Neural cell (in vitro differentiated cells): Measurements from ENCODE around the gene PDE4D. TPM values are rescaled to one million over a fixed set of nuclear protein-coding genes. Genes with fewer than 3 reads are reported as not detected.

Source experiments
- H2AFZ ChIP-seq: fragments of 200-600, 300-800 bp; sonication (generic), shearing (Covaris generic); 2 replicates; pipeline ENCODE4 v1.6.0; 2014; ENCODE audit warnings: low read depth, mild to moderate bottlenecking, antibody characterized with exemption, low read length, moderate library complexity
- H3F3A ChIP-seq: fragments of 200-600 bp; shearing (Covaris generic); 2 replicates; pipeline ENCODE4 v1.6.1; 2016; ENCODE audit warnings: mild to moderate bottlenecking, moderate library complexity, mixed read lengths, antibody characterized with exemption, low read length; ENCODE audit not compliant: insufficient read depth, poor library complexity, severe bottlenecking
- H3K27ac ChIP-seq: fragments of 200-600, 300-800 bp; sonication (generic), shearing (Covaris generic); 2 replicates; pipeline ENCODE4 v1.5.1; 2014; ENCODE audit warnings: mild to moderate bottlenecking, low read length, moderate library complexity
- H3K27me3 ChIP-seq: fragments of 300-800, 200-600 bp; sonication (generic), shearing (Covaris generic); 2 replicates; pipeline ENCODE4 v1.6.0; 2014; ENCODE audit warnings: mild to moderate bottlenecking, low read depth, low read length, moderate library complexity; ENCODE audit not compliant: insufficient read depth
- H3K36me3 ChIP-seq: fragments of 300-800, 200-600 bp; sonication (generic), shearing (Covaris generic); 2 replicates; pipeline ENCODE4 v1.5.1; 2014; ENCODE audit warnings: mild to moderate bottlenecking, antibody characterized with exemption, low read length, moderate library complexity; ENCODE audit not compliant: insufficient read depth
- H3K4me2 ChIP-seq: fragments of 300-800, 200-600 bp; sonication (generic), shearing (Covaris generic); 2 replicates; pipeline ENCODE4 v1.6.0; 2014; ENCODE audit warnings: mild to moderate bottlenecking, low read length
- H3K4me3 ChIP-seq: fragments of 300-800, 200-600 bp; sonication (generic), shearing (Covaris generic); 2 replicates; pipeline ENCODE4 v1.5.1; 2014; ENCODE audit warnings: mild to moderate bottlenecking, low read length, moderate library complexity
- H3K79me2 ChIP-seq: fragments of 200-600 bp; shearing (Covaris generic); replicated peaks from 2 replicates; pipeline ENCODE4 v1.6.0; 2014; ENCODE audit warnings: mild to moderate bottlenecking, low read length, moderate library complexity; ENCODE audit not compliant: insufficient read depth
- H3K9ac ChIP-seq: fragments of 300-800, 200-600 bp; sonication (generic), shearing (Covaris generic); 2 replicates; pipeline ENCODE4 v1.6.1; 2016; ENCODE audit warnings: mild to moderate bottlenecking, low read length, mixed read lengths
- H3K9me2 ChIP-seq: fragments of 200-600 bp; shearing (Covaris generic); 2 replicates; pipeline ENCODE4 v1.6.1; 2016; ENCODE audit warnings: mild to moderate bottlenecking, low read length, mixed read lengths; ENCODE audit not compliant: insufficient read depth
- H3K9me3 ChIP-seq: fragments of 200-600, 300-800 bp; sonication (generic), shearing (Covaris generic); 2 replicates; pipeline ENCODE4 v1.6.1; 2016; ENCODE audit warnings: mild to moderate bottlenecking, mixed run types, low read length, moderate library complexity, mixed read lengths
- H4K20me1 ChIP-seq: fragments of 200-600 bp; shearing (Covaris generic); 2 replicates; pipeline ENCODE4 v1.6.1; 2016; ENCODE audit warnings: mild to moderate bottlenecking, mixed run types; ENCODE audit not compliant: insufficient read depth
- CTCF ChIP-seq: fragments of 450-650 bp; IDR thresholded peaks from 2 replicates; pipeline ENCODE4 v1.5.1; 2014; ENCODE audit warnings: antibody characterized with exemption, mild to moderate bottlenecking, moderate library complexity; ENCODE audit not compliant: poor library complexity, severe bottlenecking
- EP300 ChIP-seq: fragments of 450-650 bp; conservative IDR thresholded peaks from 2 replicates; pipeline ENCODE4 v1.6.1; 2014; ENCODE audit warnings: antibody characterized with exemption, mild to moderate bottlenecking, moderate library complexity; ENCODE audit not compliant: poor library complexity, severe bottlenecking
- EZH2 ChIP-seq: fragments of 200-600, 300-800 bp; shearing (Covaris generic), sonication (generic); IDR thresholded peaks from 2 replicates; pipeline ENCODE4 v1.6.1; 2014; ENCODE audit warnings: antibody characterized with exemption, low read length, borderline replicate concordance, mild to moderate bottlenecking; ENCODE audit not compliant: insufficient read depth, poor library complexity, severe bottlenecking
- MXI1 ChIP-seq: fragments of 450-650 bp; conservative IDR thresholded peaks from 2 replicates; pipeline ENCODE4 v1.6.1; 2014; ENCODE audit warnings: antibody characterized with exemption, mild to moderate bottlenecking; ENCODE audit not compliant: poor library complexity, severe bottlenecking
- POLR2AphosphoS5 ChIP-seq: IDR thresholded peaks from 2 replicates; pipeline ENCODE4 v1.6.1; 2012
- RAD21 ChIP-seq: fragments of 450-650 bp; conservative IDR thresholded peaks from 2 replicates; pipeline ENCODE4 v1.6.1; 2014; ENCODE audit warnings: antibody characterized with exemption, mild to moderate bottlenecking, moderate library complexity
- REST ChIP-seq: IDR thresholded peaks from 2 replicates; pipeline ENCODE4 v1.6.1; 2012; ENCODE audit warnings: borderline replicate concordance
- SMC3 ChIP-seq: fragments of 450-650 bp; conservative IDR thresholded peaks from 2 replicates; pipeline ENCODE4 v1.6.1; 2014; ENCODE audit warnings: antibody characterized with exemption, mild to moderate bottlenecking, moderate library complexity; ENCODE audit not compliant: poor library complexity
- TAF1 ChIP-seq: IDR thresholded peaks from 2 replicates; pipeline ENCODE4 v1.6.1; 2012; ENCODE audit warnings: low read depth
- polyA plus RNA-seq: library from polyadenylated mRNA; depleted of rRNA; stranded (reverse); fragments of >200 nt; gene quantifications from 2 replicates; pipeline ENCODE4 v1.2.3, GENCODE V29; 2014

The PDE4D gene
- polyA plus RNA-seq, 1 donor from 2014 or later: 42.8 TPM

- Histone ChIP-seq H3K9me2 (no peaks in the 10 kb centered on the region), H3K27me3 (no peaks in the 10 kb centered on the region), H2AFZ (no peak overlapping the region), H3K9me3 (no peaks in the 10 kb centered on the region), H4K20me1 (no peaks in the 10 kb centered on the region), H3K4me3 (no peak overlapping the region), H3K79me2 (no peaks in the 10 kb centered on the region), H3K9ac (no peak overlapping the region), H3F3A (no peaks in the 10 kb centered on the region), H3K27ac (no peak overlapping the region), H3K36me3 (no peaks in the 10 kb centered on the region), H3K4me2 (no peak overlapping the region)
- TF ChIP-seq REST (no peak), CTCF (no peak), EP300 (no peak), MXI1 (no peak), EZH2 (no peak), RAD21 (no peak), POLR2AphosphoS5 (no peak), SMC3 (no peak), TAF1 (no peak)
Observed at GRCh38 chr5:59543821-59544442, 349.6 kb downstream of the PDE4D start.

- Histone ChIP-seq H3K27ac (no peak overlapping the region), H3K4me2 (no peak overlapping the region)
Observed at GRCh38 chr5:59542851-59543820, 350.4 kb downstream of the PDE4D start.

More at GRCh38 chr5:59542851-59543820, 350.4 kb downstream of the PDE4D start:
- no peak for TF ChIP-seq EZH2
- no peak for TF ChIP-seq EP300
- TF ChIP-seq SMC3: no peak
- no peak for TF ChIP-seq RAD21
- no peak for TF ChIP-seq TAF1
- no peak for TF ChIP-seq POLR2AphosphoS5
- TF ChIP-seq MXI1: no peak
- no peak for TF ChIP-seq REST
- no peak for TF ChIP-seq CTCF
- no peak overlapping the region for H2AFZ ChIP-seq
- no peaks in the 10 kb centered on the region for H3K36me3 ChIP-seq
- H3K79me2 ChIP-seq: no peaks in the 10 kb centered on the region
- H3K9me2 ChIP-seq: no peaks in the 10 kb centered on the region
- no peak overlapping the region for H3K4me3 ChIP-seq
- no peak overlapping the region for H3K9ac ChIP-seq
- H3F3A ChIP-seq: no peaks in the 10 kb centered on the region
- no peaks in the 10 kb centered on the region for H3K27me3 ChIP-seq
- H4K20me1 ChIP-seq: no peaks in the 10 kb centered on the region
- no peaks in the 10 kb centered on the region for H3K9me3 ChIP-seq
